IMR-90 (cell line): Measurements from ENCODE around the gene ANKDD1A. TPM values are rescaled to one million over a fixed set of nuclear protein-coding genes. Genes with fewer than 3 reads are reported as not detected.
A peak's percentile ranks its signal among the peaks of the same experiment; 100 is the strongest.

Experiments used
- ATAC-seq: fragments of 200-7000 bp; cut with Tn5 transposase; 2 replicates; pipeline ENCODE4 v1.9.1; 2020; ENCODE audit warnings: low read depth, mild to moderate bottlenecking, moderate library complexity
- BruUV-seq: library from RNA; stranded (reverse); fragments of 400-500 nt; replicated peaks from 2 replicates; lab custom pipeline; 2021; lab: Mats Ljungman, UMichigan
- CTCF ChIA-PET: fragments of 300-600 bp; formaldehyde crosslinking; extraction: SDS; loops from one replicate; lab custom pipeline; 2021; ENCODE audit warnings: antibody characterized with exemption; lab: Yijun Ruan, JAX
- POLR2A ChIA-PET: fragments of 300-600 bp; sonication (Branson Sonifier 250); formaldehyde crosslinking; loops from one replicate; lab custom pipeline; 2022; ENCODE audit warnings: antibody characterized with exemption; ENCODE audit not compliant: unreplicated experiment; lab: Charles Lee
- DNase-seq: peaks from one replicate; pipeline ENCODE4 v3.0.0; 2013
- H2AFZ ChIP-seq: replicated peaks from 2 replicates; pipeline ENCODE3; 2013; ENCODE audit warnings: low read length, mild to moderate bottlenecking; ENCODE audit not compliant: poor library complexity
- H2AK5ac ChIP-seq: 2 replicates; pipeline ENCODE4 v1.6.1; 2013; ENCODE audit warnings: low read depth, low read length, inconsistent platforms
- H2AK9ac ChIP-seq: replicated peaks from 2 replicates; pipeline ENCODE3; 2013; ENCODE audit warnings: mild to moderate bottlenecking, low read depth, low read length, moderate library complexity; ENCODE audit not compliant: poor library complexity
- H2BK120ac ChIP-seq: 2 replicates; pipeline ENCODE4 v1.6.1; 2013; ENCODE audit warnings: low read depth, low read length, inconsistent platforms
- H2BK15ac ChIP-seq: 3 replicates; pipeline ENCODE4 v1.6.1; 2013; ENCODE audit warnings: low read depth, low read length, inconsistent platforms
- H2BK20ac ChIP-seq: 2 replicates; pipeline ENCODE4 v1.6.1; 2013; ENCODE audit warnings: low read depth, mild to moderate bottlenecking, inconsistent platforms, low read length, moderate library complexity
- H2BK5ac ChIP-seq: 2 replicates; pipeline ENCODE4 v1.6.1; 2013; ENCODE audit warnings: mild to moderate bottlenecking, low read depth, low read length, inconsistent platforms; ENCODE audit not compliant: poor library complexity, severe bottlenecking
- H3K14ac ChIP-seq: replicated peaks from 2 replicates; pipeline ENCODE4 v1.6.1; 2013; ENCODE audit warnings: low read depth, low read length, inconsistent platforms
- H3K18ac ChIP-seq: 2 replicates; pipeline ENCODE4 v1.6.1; 2013; ENCODE audit warnings: low read depth, low read length, control low read depth
- H3K23ac ChIP-seq: 2 replicates; pipeline ENCODE4 v1.6.1; 2013; ENCODE audit warnings: low read depth, low read length, inconsistent platforms
- H3K27ac ChIP-seq: 2 replicates; pipeline ENCODE4 v1.5.1; 2013; ENCODE audit warnings: mild to moderate bottlenecking, control low read depth, low read length; ENCODE audit not compliant: insufficient read depth
- H3K27me3 ChIP-seq: 2 replicates; pipeline ENCODE4 v1.6.1; 2013; ENCODE audit warnings: low read length; ENCODE audit not compliant: control insufficient read depth, insufficient read depth
- H3K36me3 ChIP-seq: 2 replicates; pipeline ENCODE4 v1.6.1; 2013; ENCODE audit warnings: low read length, mixed read lengths; ENCODE audit not compliant: control insufficient read depth, insufficient read depth
- H3K4ac ChIP-seq: 2 replicates; pipeline ENCODE4 v1.6.1; 2013; ENCODE audit warnings: low read depth, low read length, inconsistent platforms
- H3K4me1 ChIP-seq: 2 replicates; pipeline ENCODE4 v1.6.1; 2013; ENCODE audit warnings: low read length, mixed read lengths; ENCODE audit not compliant: control insufficient read depth, insufficient read depth
- H3K4me2 ChIP-seq: 2 replicates; pipeline ENCODE4 v1.6.1; 2013; ENCODE audit warnings: low read depth, mild to moderate bottlenecking, control low read depth, low read length, moderate library complexity
- H3K4me3 ChIP-seq: 2 replicates; pipeline ENCODE4 v1.5.1; 2013; ENCODE audit warnings: low read depth, mild to moderate bottlenecking, control low read depth, low read length, moderate library complexity; ENCODE audit not compliant: insufficient read depth
- H3K56ac ChIP-seq: 2 replicates; pipeline ENCODE4 v1.6.1; 2013; ENCODE audit warnings: low read length, inconsistent platforms; ENCODE audit not compliant: insufficient read depth; ENCODE audit errors: extremely low read depth
- H3K79me1 ChIP-seq, 2 experiments: 2 replicates each; pipeline ENCODE4 v1.6.1; 2013; ENCODE audit warnings: low read length in 2 of 2, inconsistent platforms in 1 of 2, low read depth in 1 of 2
- H3K9ac ChIP-seq: 2 replicates; pipeline ENCODE4 v1.6.1; 2013; ENCODE audit warnings: low read depth, low read length, control low read depth
- H3K9me1 ChIP-seq: 2 replicates; pipeline ENCODE4 v1.6.1; 2013; ENCODE audit warnings: low read length, inconsistent platforms; ENCODE audit not compliant: insufficient read depth
- H3K9me3 ChIP-seq: 2 replicates; pipeline ENCODE4 v1.6.1; 2013; ENCODE audit warnings: low read length; ENCODE audit not compliant: control insufficient read depth, insufficient read depth
- H4K20me1 ChIP-seq: 2 replicates; pipeline ENCODE4 v1.6.1; 2013; ENCODE audit warnings: low read length, inconsistent platforms; ENCODE audit not compliant: insufficient read depth
- H4K5ac ChIP-seq: 2 replicates; pipeline ENCODE4 v1.6.1; 2013; ENCODE audit warnings: mild to moderate bottlenecking, low read depth, low read length, control low read depth
- H4K8ac ChIP-seq, 2 experiments: 2 replicates each; pipeline ENCODE4 v1.6.1; 2013; ENCODE audit warnings: low read depth in 2 of 2, low read length in 2 of 2, control low read depth in 1 of 2, inconsistent platforms in 1 of 2
- H4K91ac ChIP-seq: 2 replicates; pipeline ENCODE4 v1.6.1; 2013; ENCODE audit warnings: low read depth, low read length, inconsistent platforms; ENCODE audit not compliant: insufficient read depth
- CEBPB ChIP-seq: IDR thresholded peaks from 2 replicates; pipeline ENCODE4 v1.6.1; 2012; ENCODE audit warnings: low read depth, low read length, improper control_type of control experiment
- CHD1 ChIP-seq: IDR thresholded peaks from 2 replicates; pipeline ENCODE4 v1.6.1; 2012; ENCODE audit warnings: low read depth, low read length, improper control_type of control experiment
- MAFK ChIP-seq: IDR thresholded peaks from 2 replicates; pipeline ENCODE4 v1.6.1; 2012; ENCODE audit warnings: low read depth, low read length, improper control_type of control experiment
- POLR2A ChIP-seq: IDR thresholded peaks from 2 replicates; pipeline ENCODE4 v1.6.1; 2012; ENCODE audit warnings: mild to moderate bottlenecking, low read depth, low read length
- WGBS, 2 experiments: methylation state at CpG; one replicate each; pipeline versions ENCODE4 v1.1.5 to v1.1.7; 2013; ENCODE audit warnings: missing lambda C conversion rate in 2 of 2; ENCODE audit not compliant: insufficient read length in 1 of 2; ENCODE audit errors: extremely low coverage in 2 of 2; 5-methylcytosine and 5-hydroxymethylcytosine counted together
- dilution Hi-C: fragments of 300-500 bp; cut with HindIII; formaldehyde crosslinking; loops from one replicate; pipeline ENCODE4 v1.14.3; 2018; ENCODE audit warnings: low sequenced_read_pairs; ENCODE audit not compliant: unreplicated experiment
- in situ Hi-C: fragments of 300-500 bp; cut with MboI; formaldehyde crosslinking; loops from 3 replicates; pipeline ENCODE4 v1.14.3; 2019; ENCODE audit warnings: low sequenced_read_pairs, inconsistent platforms, mixed read lengths
- intact Hi-C: fragments of 100-400 bp; cut with micrococcal nuclease; formaldehyde crosslinking; loops from 2 replicates; pipeline ENCODE4 v1.10.0; 2022
- polyA plus RNA-seq, 3 experiments: library from polyadenylated mRNA; depleted of rRNA; stranded (reverse); fragments of >200 nt; gene quantifications; 2 replicates each; pipeline ENCODE4 v1.2.3, GENCODE V29; 2012; ENCODE audit warnings: low replicate concordance in 1 of 3
- total RNA-seq: library from RNA; depleted of rRNA; stranded (reverse); fragments of >200 nt; gene quantifications from 2 replicates; pipeline ENCODE4 v1.2.3, GENCODE V29; 2012
- TF ChIP-seq, protein P1 (sequence below): conservative IDR thresholded peaks from 2 replicates; pipeline ENCODE4 v1.5.1; 2012; ENCODE audit warnings: mild to moderate bottlenecking, low read depth, low read length, improper control_type of control experiment

ANKDD1A gene
- total and polyA plus RNA-seq, 2 of the 4 experiments (the other 2 are of a cell fraction): 3.6 to 4.9 TPM

DNA sequence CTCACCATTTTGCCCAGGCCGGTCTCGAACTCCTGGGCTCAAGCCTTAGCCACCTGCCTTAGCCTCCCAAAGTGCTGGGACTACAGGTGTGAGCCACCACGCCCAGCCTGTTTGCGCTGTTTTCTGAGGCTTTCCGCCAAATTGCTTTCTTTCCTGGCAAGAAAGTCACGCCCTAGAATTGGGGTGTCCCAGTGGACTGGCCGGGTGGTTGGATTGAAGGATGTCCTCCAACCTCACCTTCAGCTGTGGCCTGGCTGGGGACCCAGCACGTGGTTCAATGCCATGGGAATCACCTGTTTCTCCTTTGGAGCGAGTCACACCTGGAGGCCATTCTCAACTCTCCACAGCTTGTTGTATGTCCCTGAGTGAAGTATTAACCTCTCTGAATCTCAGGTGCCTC lies 5.8 kb upstream of the ANKDD1A start:
- Histone ChIP-seq H4K8ac (peak overlapping the region in 1 of 2 experiments; percentile 60; a peak in 2 of 4 replicates), H3K4me2 (no peak overlapping the region), H3K27ac (no peak overlapping the region), H3K27me3 (no peaks in the 10 kb centered on the region), H3K18ac (no peak overlapping the region), H4K5ac (no peak overlapping the region), H2BK15ac (no peak overlapping the region; the same call in 2 of the 3 replicates), H2AK9ac (no peak overlapping the region), H3K4ac (peak overlapping the region; percentile 26), H3K4me1 (peaks cover 3% of the 10 kb centered on the region), H2BK20ac (no peak overlapping the region), H3K79me1 (peaks cover 5 to 9% of the 10 kb centered on the region in 2 experiments; a peak in 2 of 4 replicates), H3K9me3 (peaks cover 3% of the 10 kb centered on the region), H2BK5ac (no peak overlapping the region), H3K4me3 (no peak overlapping the region), H3K36me3 (no peaks in the 10 kb centered on the region), H4K20me1 (no peaks in the 10 kb centered on the region), H2BK120ac (0 out of 2 replicates have a peak overlapping the region, but pooled peaks have one; percentile 11), H3K14ac (no peak overlapping the region), H2AFZ (peak overlapping the region; percentile 99), H4K91ac (no peak overlapping the region), H3K9me1 (0 out of 2 replicates have a peak, but pooled peaks cover 3% of the 10 kb centered on the region), H2AK5ac (peak overlapping the region; percentile 18; the same call in 1 of the 2 replicates), H3K56ac (no peak overlapping the region), H3K23ac (no peak overlapping the region), H3K9ac (no peak overlapping the region)
- POLR2A ChIA-PET: no interaction called here
- BruUV-seq: no TSS peak
- DNase-seq (no peak), ATAC-seq (no peak)
- TF ChIP-seq CEBPB (no peak), MAFK (no peak), POLR2A (no peak), CHD1 (no peak)
- TF ChIP-seq, protein P1, sequence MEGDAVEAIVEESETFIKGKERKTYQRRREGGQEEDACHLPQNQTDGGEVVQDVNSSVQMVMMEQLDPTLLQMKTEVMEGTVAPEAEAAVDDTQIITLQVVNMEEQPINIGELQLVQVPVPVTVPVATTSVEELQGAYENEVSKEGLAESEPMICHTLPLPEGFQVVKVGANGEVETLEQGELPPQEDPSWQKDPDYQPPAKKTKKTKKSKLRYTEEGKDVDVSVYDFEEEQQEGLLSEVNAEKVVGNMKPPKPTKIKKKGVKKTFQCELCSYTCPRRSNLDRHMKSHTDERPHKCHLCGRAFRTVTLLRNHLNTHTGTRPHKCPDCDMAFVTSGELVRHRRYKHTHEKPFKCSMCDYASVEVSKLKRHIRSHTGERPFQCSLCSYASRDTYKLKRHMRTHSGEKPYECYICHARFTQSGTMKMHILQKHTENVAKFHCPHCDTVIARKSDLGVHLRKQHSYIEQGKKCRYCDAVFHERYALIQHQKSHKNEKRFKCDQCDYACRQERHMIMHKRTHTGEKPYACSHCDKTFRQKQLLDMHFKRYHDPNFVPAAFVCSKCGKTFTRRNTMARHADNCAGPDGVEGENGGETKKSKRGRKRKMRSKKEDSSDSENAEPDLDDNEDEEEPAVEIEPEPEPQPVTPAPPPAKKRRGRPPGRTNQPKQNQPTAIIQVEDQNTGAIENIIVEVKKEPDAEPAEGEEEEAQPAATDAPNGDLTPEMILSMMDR: no peak
- in situ Hi-C loops: loop anchor here (5.0 kb wide), 2 partner anchors 64 to 174 kb away; partner anchors contain the start of gene PLEKHO2
- CTCF ChIA-PET: interaction anchor here (1.3 kb wide), 1 partner anchor 63 kb away, joined by 3 read pairs; no protein-coding TSS in a partner anchor
- intact Hi-C loops: loop anchor here (1.0 to 2.0 kb wide), 3 partner anchors 39 to 175 kb away; partner anchors contain the start of gene PLEKHO2
- dilution Hi-C loops: no loop called here
- 92% methylated on average over 2 of the region's 9 CpGs; no CpG with 5 or more reads in 1 of the 2 experiments for WGBS, 2 experiments
